Fibroblast of skin of left biceps (primary cell): Measurements from ENCODE around the gene MTHFS.

Experiments
- DNase-seq, 2 experiments: peaks; one replicate each; pipeline ENCODE4 v3.0.0-alpha.2; 2013; ENCODE audit warnings: low read depth in 2 of 2

MTHFS gene

DNA sequence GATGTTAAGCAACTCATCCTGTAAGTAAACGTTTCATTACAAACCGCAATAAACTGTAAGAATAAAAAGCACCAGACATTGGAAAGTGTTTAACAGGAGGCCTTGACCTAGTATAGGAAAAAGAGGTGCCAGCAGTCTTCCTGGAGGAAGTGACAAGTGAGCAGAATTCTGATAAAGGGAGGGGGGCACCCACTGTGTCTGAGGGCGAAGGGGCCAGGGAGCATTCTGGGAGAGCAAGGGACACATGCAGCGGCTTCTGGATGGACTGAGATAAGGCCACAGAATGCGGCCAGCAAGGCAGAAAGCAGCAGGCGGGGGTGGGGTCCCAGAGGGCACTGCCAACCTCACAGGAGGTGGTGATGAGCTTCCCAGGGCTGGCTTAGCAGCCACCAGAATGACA lies 80.2 kb downstream of the MTHFS start:
- no peak for DNase-seq

DNA sequence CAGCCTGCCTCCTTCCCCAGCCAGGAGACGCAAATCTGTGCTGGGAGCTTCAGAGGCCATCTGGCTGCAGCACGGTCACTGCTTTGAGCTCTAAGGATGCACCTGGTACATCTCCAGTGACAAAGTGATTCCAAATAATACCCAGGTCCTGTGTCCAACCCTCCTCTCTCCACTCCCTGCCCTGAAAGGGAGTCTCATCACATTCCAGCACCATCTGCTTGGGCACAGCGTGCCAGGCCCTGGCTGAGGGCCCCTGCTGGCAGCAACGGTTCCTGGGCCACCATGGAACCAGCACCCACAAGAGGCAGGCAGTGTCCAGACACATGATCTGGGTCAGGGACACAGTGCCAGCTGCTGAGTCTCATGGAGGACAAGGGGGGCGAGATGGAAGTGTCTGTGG lies 81.3 kb downstream of the MTHFS start:
- DNase-seq: no peak

DNA sequence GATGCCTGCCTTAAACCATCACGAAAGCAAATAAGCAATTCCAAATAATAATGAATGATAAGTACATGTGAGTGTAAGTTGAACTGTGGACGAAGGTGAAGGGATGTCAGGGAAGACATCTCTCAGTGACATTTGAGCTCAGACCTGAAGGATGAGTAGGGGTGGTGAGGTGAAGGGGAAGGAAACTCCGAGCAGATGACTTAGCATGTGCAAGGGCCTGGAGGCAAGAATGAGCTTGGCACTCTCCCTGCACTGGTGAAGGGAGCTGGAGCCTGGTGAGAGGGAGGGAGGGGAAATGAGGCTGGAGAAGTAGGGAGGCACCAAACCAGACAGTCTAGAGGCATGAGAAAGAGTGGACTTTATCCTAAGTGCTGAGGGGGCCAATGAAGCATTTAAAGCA lies 84.3 kb downstream of the MTHFS start:
- no peak for DNase-seq

DNA sequence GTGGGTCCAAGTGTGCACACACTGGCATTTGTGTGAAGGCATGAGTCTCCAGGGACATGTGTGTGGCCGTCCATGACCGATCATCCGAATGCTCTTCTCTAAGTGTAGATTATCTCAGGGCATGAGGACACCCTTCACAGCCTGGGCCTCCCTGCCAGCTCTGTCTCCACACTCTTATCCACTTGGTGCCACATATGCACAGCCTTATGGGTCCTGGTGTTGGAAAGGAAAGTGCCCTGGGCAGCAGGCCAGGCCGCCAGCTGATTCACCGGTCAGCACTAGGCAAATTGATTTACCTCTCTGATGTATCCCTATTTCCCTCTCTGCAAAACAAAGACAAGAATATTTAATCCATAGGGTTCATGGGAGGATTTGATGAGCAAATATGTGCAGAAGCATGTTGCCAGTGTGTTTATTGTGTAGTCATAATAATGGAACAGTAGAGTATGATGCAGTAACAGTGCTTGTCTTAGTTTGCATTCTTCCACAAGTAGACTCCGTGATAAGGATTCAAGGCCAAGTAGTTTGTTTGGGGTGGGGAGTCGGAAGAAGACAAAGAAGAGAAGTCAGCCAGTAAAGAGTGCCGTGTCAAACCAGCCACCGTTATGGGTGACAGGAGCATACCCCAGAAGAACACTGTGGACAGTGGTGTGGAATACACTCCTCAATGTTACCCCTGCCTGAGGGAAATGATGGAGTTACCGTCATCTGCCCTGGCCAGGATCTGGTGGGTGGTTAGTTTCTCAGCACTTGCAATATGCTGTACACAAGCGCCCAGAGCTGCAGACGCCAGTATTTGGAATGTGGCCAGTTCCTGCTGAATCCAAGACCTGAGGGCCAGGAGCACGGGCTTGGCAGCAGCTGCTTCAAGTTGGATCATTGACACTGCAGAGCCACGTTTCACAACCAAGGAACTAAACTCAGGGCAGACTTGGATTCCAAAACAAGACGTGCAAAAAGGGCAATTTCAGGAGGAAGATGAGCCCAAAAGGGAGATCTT lies 85.1 kb downstream of the MTHFS start:
- DNase-seq: peak in 1 of 2 experiments; percentile 19

DNA sequence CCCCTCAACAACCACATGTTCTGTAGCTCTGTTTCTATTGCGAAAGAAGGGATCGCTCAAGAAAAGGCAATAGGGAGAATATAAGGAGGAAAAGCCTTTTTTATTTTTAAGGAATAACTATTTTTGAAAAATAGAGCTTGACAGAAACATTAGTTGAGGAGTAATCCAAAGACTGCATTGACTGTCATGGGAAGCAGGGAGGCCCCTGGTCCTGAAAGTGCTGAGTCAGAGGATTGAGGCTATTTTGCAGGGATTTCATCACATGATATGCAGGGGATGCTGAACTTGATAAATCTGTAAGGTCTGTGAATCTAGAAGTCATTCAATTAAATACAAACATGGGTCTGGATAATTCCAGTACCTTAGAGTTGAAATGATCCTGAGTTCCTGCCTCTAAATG lies 92.0 kb downstream of the MTHFS start:
- peak in 1 of 2 experiments; percentile 5 for DNase-seq

DNA sequence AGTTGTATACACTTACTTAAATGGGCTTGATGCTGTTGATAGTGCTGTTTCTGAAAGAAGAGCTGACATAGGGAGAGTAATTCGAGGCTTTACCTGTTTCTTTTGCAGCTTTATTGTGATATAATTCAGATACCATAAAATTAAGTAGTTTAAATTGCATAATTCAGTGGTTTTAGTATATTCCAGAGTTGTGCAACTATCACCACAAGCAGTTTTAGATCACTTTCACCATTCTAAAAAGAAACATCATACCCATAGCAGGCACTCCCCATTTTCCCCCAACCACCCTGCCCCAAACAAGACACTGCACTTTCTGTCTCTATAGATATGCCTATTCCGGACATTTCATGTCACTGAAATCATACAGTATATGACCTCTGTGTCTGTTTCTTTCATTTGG lies 98.5 kb downstream of the MTHFS start:
- no peak for DNase-seq
